ENCODE measurements around the gene STK25. TPM values are rescaled to one million over a fixed set of nuclear protein-coding genes. Genes with fewer than 3 reads are reported as not detected.

STK25 gene
- polyA plus RNA-seq, 1 experiment: 216 TPM

DNA sequence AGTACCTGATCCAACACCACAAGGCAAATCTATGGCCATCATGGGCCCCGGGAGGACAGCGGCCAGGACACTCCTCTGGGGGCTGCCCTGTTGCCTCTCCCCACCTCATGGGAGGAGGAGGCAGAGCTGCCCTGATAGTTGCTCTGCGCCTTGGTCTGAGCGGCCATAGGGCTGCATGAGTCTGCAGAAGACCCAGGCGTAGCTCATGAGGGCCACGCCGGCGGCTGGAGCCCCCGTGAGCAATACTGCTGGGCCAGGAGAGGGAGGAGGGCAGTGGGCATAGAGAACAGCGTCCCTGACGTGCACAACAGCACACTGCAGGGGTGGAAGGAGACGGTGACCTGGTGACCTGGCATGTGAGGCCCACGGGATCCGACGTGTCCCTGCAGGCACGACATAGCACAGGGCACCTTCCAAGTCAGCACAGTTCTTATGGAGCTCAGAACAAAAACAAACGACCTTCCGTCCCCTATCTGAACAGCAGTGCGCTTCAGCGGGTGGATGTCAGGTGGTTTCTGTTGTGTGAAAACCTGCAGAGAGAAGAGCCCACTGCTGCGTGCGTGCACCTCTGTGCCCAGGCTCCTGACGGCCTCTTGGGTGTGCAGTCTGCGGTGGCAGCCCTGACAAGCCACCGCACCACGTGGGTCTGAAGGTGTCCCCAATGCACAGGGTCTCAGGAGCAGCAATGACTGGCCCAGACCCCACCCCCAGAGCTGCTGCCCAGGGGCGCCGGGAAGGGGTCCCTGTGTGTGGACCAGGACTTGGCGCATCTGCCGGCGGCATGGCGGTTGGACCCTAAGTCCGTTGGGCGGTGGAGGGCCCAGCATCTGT lies 13.0 kb downstream of the STK25 start:
- no peak for DNase-seq (ENCODE audit: low read depth, low spot score)
- CTCF ChIA-PET: no interaction called here
- no peak overlapping the region for H3K4me3 ChIP-seq (ENCODE audit: low read depth, low read length)

DNA sequence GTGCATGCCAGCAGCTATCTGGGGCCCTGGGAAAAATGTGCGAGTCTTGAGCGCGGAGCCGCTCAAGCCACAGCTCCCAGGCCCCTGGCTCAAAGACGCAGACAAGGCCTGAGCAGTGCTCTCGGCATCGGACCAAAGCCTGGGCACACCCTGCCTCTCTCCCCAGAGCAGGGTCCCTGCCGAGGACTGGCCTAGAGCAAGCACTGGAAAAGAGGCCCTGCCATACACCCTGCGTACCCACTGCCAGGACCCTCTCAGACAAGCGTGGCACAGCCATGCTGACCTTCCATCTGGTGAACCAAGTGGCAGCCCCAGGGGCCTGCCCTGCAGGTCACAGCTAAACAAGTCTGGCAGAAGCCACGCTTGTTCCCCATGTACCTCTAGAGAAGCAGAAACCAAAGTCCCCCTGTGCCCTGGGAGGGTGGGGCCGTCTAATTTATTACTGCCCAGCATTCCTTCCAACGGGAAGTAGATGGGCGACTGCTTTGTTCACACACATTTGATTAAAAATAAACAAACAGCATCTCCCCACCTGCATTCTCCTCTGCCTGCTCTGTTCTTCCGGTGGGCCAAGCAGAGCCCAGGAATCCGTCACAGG lies 14.0 kb downstream of the STK25 start:
- H3K4me3 ChIP-seq (ENCODE audit: low read depth, low read length): no peak overlapping the region
- H3K27me3 ChIP-seq (ENCODE audit: control insufficient read depth, insufficient read depth, low read length): no peaks in the 10 kb centered on the region
- no peak overlapping the region for H3K27ac ChIP-seq (ENCODE audit: low read depth, low read length)
- DNase-seq (ENCODE audit: low read depth, low spot score): no peak
- POLR2A ChIA-PET: no interaction called here
- CTCF ChIA-PET: no interaction called here
- TF ChIP-seq, protein P1, sequence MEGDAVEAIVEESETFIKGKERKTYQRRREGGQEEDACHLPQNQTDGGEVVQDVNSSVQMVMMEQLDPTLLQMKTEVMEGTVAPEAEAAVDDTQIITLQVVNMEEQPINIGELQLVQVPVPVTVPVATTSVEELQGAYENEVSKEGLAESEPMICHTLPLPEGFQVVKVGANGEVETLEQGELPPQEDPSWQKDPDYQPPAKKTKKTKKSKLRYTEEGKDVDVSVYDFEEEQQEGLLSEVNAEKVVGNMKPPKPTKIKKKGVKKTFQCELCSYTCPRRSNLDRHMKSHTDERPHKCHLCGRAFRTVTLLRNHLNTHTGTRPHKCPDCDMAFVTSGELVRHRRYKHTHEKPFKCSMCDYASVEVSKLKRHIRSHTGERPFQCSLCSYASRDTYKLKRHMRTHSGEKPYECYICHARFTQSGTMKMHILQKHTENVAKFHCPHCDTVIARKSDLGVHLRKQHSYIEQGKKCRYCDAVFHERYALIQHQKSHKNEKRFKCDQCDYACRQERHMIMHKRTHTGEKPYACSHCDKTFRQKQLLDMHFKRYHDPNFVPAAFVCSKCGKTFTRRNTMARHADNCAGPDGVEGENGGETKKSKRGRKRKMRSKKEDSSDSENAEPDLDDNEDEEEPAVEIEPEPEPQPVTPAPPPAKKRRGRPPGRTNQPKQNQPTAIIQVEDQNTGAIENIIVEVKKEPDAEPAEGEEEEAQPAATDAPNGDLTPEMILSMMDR (IDR thresholded peaks at IDR 0.05; ENCODE audit: low read depth, low read length): no peak
- H3K9me3 ChIP-seq (ENCODE audit: control insufficient read depth, insufficient read depth, low read length): no peaks in the 10 kb centered on the region; the same call in 1 of the 2 replicates

More for the DNA sequence above, 13.0 kb downstream of the STK25 start:
- Histone ChIP-seq H3K27me3 (ENCODE audit: control insufficient read depth, insufficient read depth, low read length) (no peaks in the 10 kb centered on the region), H3K9me3 (ENCODE audit: control insufficient read depth, insufficient read depth, low read length) (no peaks in the 10 kb centered on the region; the same call in 1 of the 2 replicates), H3K27ac (ENCODE audit: low read depth, low read length) (no peak overlapping the region)
- TF ChIP-seq, protein P1 (IDR thresholded peaks at IDR 0.05; ENCODE audit: low read depth, low read length): no peak
- POLR2A ChIA-PET: no interaction called here

DNA sequence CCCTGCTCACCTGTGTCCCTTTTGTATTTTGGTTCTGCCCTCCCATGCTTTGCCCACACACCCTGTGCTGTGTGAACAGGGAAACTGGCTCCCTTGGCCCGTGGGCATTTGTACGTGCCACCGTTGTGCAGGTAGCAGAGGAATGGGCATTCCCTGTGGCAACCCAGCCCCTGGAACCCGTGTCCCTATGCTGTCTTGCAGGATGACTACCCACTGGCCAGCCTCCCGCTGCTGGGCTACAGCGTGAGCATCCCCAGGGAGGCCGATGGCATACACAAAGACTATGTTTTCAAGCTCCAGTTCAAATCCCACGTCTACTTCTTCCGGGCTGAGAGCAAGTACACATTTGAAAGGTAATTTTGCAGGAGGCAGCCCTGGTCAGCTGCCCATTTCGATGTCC lies 15.3 kb downstream of the STK25 start:
- Histone ChIP-seq H3K27me3 (ENCODE audit: control insufficient read depth, insufficient read depth, low read length) (no peaks in the 10 kb centered on the region), H3K9me3 (ENCODE audit: control insufficient read depth, insufficient read depth, low read length) (no peaks in the 10 kb centered on the region; the same call in 1 of the 2 replicates), H3K4me3 (ENCODE audit: low read depth, low read length) (no peak overlapping the region), H3K27ac (ENCODE audit: low read depth, low read length) (no peak overlapping the region)
- DNase-seq (ENCODE audit: low read depth, low spot score): no peak
- TF ChIP-seq, protein P1 (IDR thresholded peaks at IDR 0.05; ENCODE audit: low read depth, low read length): no peak
- ChIA-PET CTCF (no interaction called here), POLR2A (no interaction called here)

DNA sequence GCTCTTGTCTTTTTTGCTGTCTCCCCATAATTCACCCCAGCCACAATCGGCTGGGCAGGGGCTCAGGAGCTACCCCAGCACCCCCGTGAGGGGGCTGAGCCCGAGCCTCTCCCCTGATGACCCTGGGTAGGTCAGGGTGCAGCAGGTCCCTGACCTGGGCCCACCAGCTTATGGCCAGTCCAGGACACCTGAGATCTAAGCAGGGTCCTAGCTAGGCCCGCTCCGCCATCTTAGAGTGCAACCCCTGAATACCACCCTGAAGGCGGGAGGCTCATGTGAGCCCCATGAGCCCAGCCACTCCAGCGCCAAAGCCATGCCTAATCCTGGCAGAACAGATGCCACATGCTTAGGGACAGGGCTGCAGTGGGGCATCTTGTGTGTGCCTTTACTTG lies 16.2 kb downstream of the STK25 start:
- no peak for DNase-seq (ENCODE audit: low read depth, low spot score)
- Histone ChIP-seq H3K27me3 (ENCODE audit: control insufficient read depth, insufficient read depth, low read length) (no peaks in the 10 kb centered on the region), H3K9me3 (ENCODE audit: control insufficient read depth, insufficient read depth, low read length) (no peaks in the 10 kb centered on the region; the same call in 1 of the 2 replicates), H3K27ac (ENCODE audit: low read depth, low read length) (no peak overlapping the region), H3K4me3 (ENCODE audit: low read depth, low read length) (no peak overlapping the region)
- CTCF ChIA-PET: no interaction called here
- TF ChIP-seq, protein P1 (IDR thresholded peaks at IDR 0.05; ENCODE audit: low read depth, low read length): no peak
- POLR2A ChIA-PET: no interaction called here

DNA sequence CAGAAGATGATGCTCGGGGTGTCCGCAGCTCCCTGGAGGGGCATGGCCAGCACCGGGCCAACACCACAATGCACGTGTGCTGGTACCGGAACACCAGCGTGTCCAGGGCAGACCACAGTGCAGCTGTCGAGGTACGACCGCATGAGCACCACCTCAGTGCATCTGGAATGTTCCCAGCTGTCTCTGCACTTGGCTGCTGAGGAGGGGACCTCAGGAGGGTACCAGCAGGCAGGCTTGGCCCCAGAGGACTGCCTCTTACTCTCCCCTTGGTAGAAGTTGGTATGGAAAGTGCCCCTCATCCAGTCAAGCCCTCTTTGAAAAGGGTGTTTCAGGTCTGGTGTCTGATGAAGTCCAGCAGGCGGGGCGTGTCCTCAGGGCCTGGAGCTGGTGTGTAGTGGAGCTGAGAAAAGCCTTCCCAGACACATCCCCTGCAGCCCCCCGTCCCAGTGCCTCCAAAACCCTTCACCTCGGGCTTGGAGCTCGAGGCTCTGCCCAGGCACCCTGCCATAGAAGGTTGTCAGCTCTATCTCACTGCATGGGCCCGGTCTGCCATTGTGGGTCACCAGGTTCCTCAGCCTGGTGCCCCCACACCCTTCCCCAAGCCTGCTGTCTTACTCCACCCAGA lies 16.7 kb downstream of the STK25 start:
- Histone ChIP-seq H3K27ac (ENCODE audit: low read depth, low read length) (no peak overlapping the region), H3K9me3 (ENCODE audit: control insufficient read depth, insufficient read depth, low read length) (no peaks in the 10 kb centered on the region; the same call in 1 of the 2 replicates), H3K4me3 (ENCODE audit: low read depth, low read length) (no peak overlapping the region), H3K27me3 (ENCODE audit: control insufficient read depth, insufficient read depth, low read length) (no peaks in the 10 kb centered on the region)
- ChIA-PET POLR2A (no interaction called here), CTCF (no interaction called here)
- no peak for DNase-seq (ENCODE audit: low read depth, low spot score)
- TF ChIP-seq, protein P1 (IDR thresholded peaks at IDR 0.05; ENCODE audit: low read depth, low read length): no peak
